ENCODE results near the gene RPS6KA2.
"Not testable (repeated sequence)": the region's sequence is repeated elsewhere in the genome, so short reads cannot be mapped to it uniquely, and the experiment has no call there.

RPS6KA2 gene

GRCh38 chr6:166544296-166544605, 82.8 kb downstream of the RPS6KA2 start:
- no peak for DNase-seq

- DNase-seq: no peak
These were observed 83.3 kb downstream of the RPS6KA2 start for GRCh38 chr6:166543603-166544295.

- no peak for DNase-seq
These were observed 84.5 kb downstream of the RPS6KA2 start for GRCh38 chr6:166542580-166542912.

- DNase-seq: no peak
These were observed 85.0 kb downstream of the RPS6KA2 start for GRCh38 chr6:166541876-166542579.

- no peak for DNase-seq
These were observed 85.7 kb downstream of the RPS6KA2 start for GRCh38 chr6:166541366-166541765.

GRCh38 chr6:166540631-166541331, 86.3 kb downstream of the RPS6KA2 start:
- no peak for DNase-seq

- DNase-seq: no peak
These were observed 87.5 kb downstream of the RPS6KA2 start for GRCh38 chr6:166539543-166539942.

- not testable (repeated sequence) for DNase-seq
These were observed 88.1 kb downstream of the RPS6KA2 start for GRCh38 chr6:166539011-166539385.

- no peak for DNase-seq
These were observed 88.6 kb downstream of the RPS6KA2 start for GRCh38 chr6:166538297-166539010.

GRCh38 chr6:166534658-166535406, 92.2 kb downstream of the RPS6KA2 start:
- no peak for DNase-seq

- DNase-seq: no peak
These were observed 93.7 kb downstream of the RPS6KA2 start for GRCh38 chr6:166533205-166533824.

- no peak for DNase-seq
These were observed 94.7 kb downstream of the RPS6KA2 start for GRCh38 chr6:166532302-166532701.

- DNase-seq: no peak
These were observed 96.6 kb downstream of the RPS6KA2 start for GRCh38 chr6:166530211-166531095.

GRCh38 chr6:166529586-166529985, 97.5 kb downstream of the RPS6KA2 start:
- no peak for DNase-seq

GRCh38 chr6:166529058-166529457, 98.0 kb downstream of the RPS6KA2 start:
- not testable (repeated sequence) for DNase-seq

GRCh38 chr6:166527849-166528248, 99.2 kb downstream of the RPS6KA2 start:
- DNase-seq: no peak

- DNase-seq: no peak
These were observed 100.1 kb downstream of the RPS6KA2 start for GRCh38 chr6:166526937-166527336.

GRCh38 chr6:166525567-166525966, 101.5 kb downstream of the RPS6KA2 start:
- no peak for DNase-seq

GRCh38 chr6:166523782-166524559, 103.1 kb downstream of the RPS6KA2 start:
- no peak for DNase-seq
